KMS-11 (cell line): ENCODE data around the gene AMIGO3.

Experiments
- H2AFZ ChIP-seq: fragments of 200-600 bp; sonication (generic); 2 replicates; pipeline ENCODE4 v1.6.1; 2016; ENCODE audit warnings: antibody characterized with exemption, mixed run types, low read depth
- H3K27ac ChIP-seq: fragments of 200-600 bp; sonication (generic); 2 replicates; pipeline ENCODE4 v1.6.1; 2016; ENCODE audit warnings: mild to moderate bottlenecking, mixed run types
- H3K27me3 ChIP-seq: fragments of 200-600 bp; sonication (generic); 2 replicates; pipeline ENCODE4 v1.6.1; 2017; ENCODE audit warnings: mild to moderate bottlenecking, low read depth, mixed run types, moderate library complexity; ENCODE audit not compliant: insufficient read depth
- H3K36me3 ChIP-seq: fragments of 200-600 bp; sonication (generic); 2 replicates; pipeline ENCODE4 v1.6.1; 2017; ENCODE audit warnings: mild to moderate bottlenecking, mixed run types; ENCODE audit not compliant: insufficient read depth
- H3K4me1 ChIP-seq: fragments of 200-600 bp; sonication (generic); 2 replicates; pipeline ENCODE4 v1.6.1; 2016; ENCODE audit warnings: mild to moderate bottlenecking, low read depth, mixed run types; ENCODE audit not compliant: poor library complexity, severe bottlenecking
- H3K4me2 ChIP-seq: fragments of 200-600 bp; sonication (generic); 2 replicates; pipeline ENCODE4 v1.7.0; 2016; ENCODE audit warnings: mild to moderate bottlenecking, mixed run types
- H3K4me3 ChIP-seq: fragments of 200-600 bp; sonication (generic); IDR thresholded peaks from 2 replicates; pipeline ENCODE4 v1.6.1; 2017; ENCODE audit warnings: low read depth, low read length, mixed read lengths; ENCODE audit not compliant: insufficient read depth
- H3K79me2 ChIP-seq: fragments of 200-600 bp; sonication (generic); 2 replicates; pipeline ENCODE4 v1.6.1; 2016; ENCODE audit warnings: low read depth, mixed run types; ENCODE audit not compliant: insufficient read depth
- H3K9ac ChIP-seq: fragments of 200-600 bp; sonication (generic); 2 replicates; pipeline ENCODE4 v1.6.1; 2016; ENCODE audit warnings: mild to moderate bottlenecking, mixed run types
- H4K20me1 ChIP-seq: fragments of 200-600 bp; sonication (generic); 2 replicates; pipeline ENCODE4 v1.6.1; 2016; ENCODE audit warnings: mild to moderate bottlenecking, mixed run types; ENCODE audit not compliant: insufficient read depth
- CTCF ChIP-seq: fragments of 200-600 bp; sonication (generic); conservative IDR thresholded peaks from 2 replicates; pipeline ENCODE4 v1.6.1; 2017; ENCODE audit warnings: low read depth, mild to moderate bottlenecking, antibody characterized with exemption, low read length, moderate library complexity, mixed read lengths

AMIGO3 gene

GRCh38 chr3:49719214-49719884, at the start of gene AMIGO3:
TSS of gene AMIGO3 (minus strand) at chr3:49719684. CDS start at chr3:49719465, 219 bp downstream.
- peaks cover 6% of the 10 kb centered on the region for H3K4me1 ChIP-seq
- no peaks in the 10 kb centered on the region for H3K27me3 ChIP-seq
- H2AFZ ChIP-seq = no peak within 1 kb of the TSS
- no peak for TF ChIP-seq CTCF
- no peaks in the 10 kb centered on the region for H4K20me1 ChIP-seq
- peaks cover 9% of the 10 kb centered on the region; the same call in 1 of the 2 replicates for H3K79me2 ChIP-seq
- H3K4me2 ChIP-seq = no peak within 1 kb of the TSS
- H3K27ac ChIP-seq = no peak within 1 kb of the TSS
- H3K9ac ChIP-seq = no peak within 1 kb of the TSS
- H3K36me3 ChIP-seq = no peaks in the 10 kb centered on the region
- H3K4me3 ChIP-seq = no peak within 1 kb of the TSS

- H4K20me1 ChIP-seq = no peaks in the 10 kb centered on the region
- H2AFZ ChIP-seq = no peak overlapping the region
- H3K27me3 ChIP-seq = no peaks in the 10 kb centered on the region
- no peak overlapping the region for H3K9ac ChIP-seq
- H3K4me1 ChIP-seq = no peaks in the 10 kb centered on the region
- H3K4me3 ChIP-seq = no peak overlapping the region
- no peak for TF ChIP-seq CTCF
- no peak overlapping the region for H3K27ac ChIP-seq
- H3K36me3 ChIP-seq = no peaks in the 10 kb centered on the region
- H3K79me2 ChIP-seq = peaks cover 51% of the 10 kb centered on the region
- no peak overlapping the region for H3K4me2 ChIP-seq
These were observed 44.5 kb upstream of the AMIGO3 start for GRCh38 chr3:49763981-49764380.

- Histone ChIP-seq H3K9ac (no peak overlapping the region), H3K4me3 (no peak overlapping the region), H3K4me2 (no peak overlapping the region), H4K20me1 (no peaks in the 10 kb centered on the region), H3K4me1 (no peaks in the 10 kb centered on the region), H3K79me2 (peaks cover 34% of the 10 kb centered on the region; the same call in 1 of the 2 replicates), H3K27ac (no peak overlapping the region), H2AFZ (no peak overlapping the region), H3K36me3 (no peaks in the 10 kb centered on the region), H3K27me3 (no peaks in the 10 kb centered on the region)
- TF ChIP-seq CTCF = no peak
These were observed 42.2 kb upstream of the AMIGO3 start for GRCh38 chr3:49761661-49762060.

- H3K79me2 ChIP-seq = peaks cover 15% of the 10 kb centered on the region; the same call in 1 of the 2 replicates
- H3K4me3 ChIP-seq = no peak overlapping the region
- H3K9ac ChIP-seq = no peak overlapping the region
- no peaks in the 10 kb centered on the region for H3K27me3 ChIP-seq
- H3K4me1 ChIP-seq = peaks cover 4% of the 10 kb centered on the region
- no peak overlapping the region for H2AFZ ChIP-seq
- TF ChIP-seq CTCF = no peak
- H4K20me1 ChIP-seq = no peaks in the 10 kb centered on the region
- H3K4me2 ChIP-seq = no peak overlapping the region
- H3K36me3 ChIP-seq = no peaks in the 10 kb centered on the region
- no peak overlapping the region for H3K27ac ChIP-seq
These were observed 39.7 kb upstream of the AMIGO3 start for GRCh38 chr3:49759226-49759625.
